ENCODE measurements around the gene FAM20C. TPM values are rescaled to one million over a fixed set of nuclear protein-coding genes. Genes with fewer than 3 reads are reported as not detected.

The FAM20C gene
- total RNA-seq, 4 donors from 2014 or later: 9.6 to 35.3 (median 18.6) TPM

DNA sequence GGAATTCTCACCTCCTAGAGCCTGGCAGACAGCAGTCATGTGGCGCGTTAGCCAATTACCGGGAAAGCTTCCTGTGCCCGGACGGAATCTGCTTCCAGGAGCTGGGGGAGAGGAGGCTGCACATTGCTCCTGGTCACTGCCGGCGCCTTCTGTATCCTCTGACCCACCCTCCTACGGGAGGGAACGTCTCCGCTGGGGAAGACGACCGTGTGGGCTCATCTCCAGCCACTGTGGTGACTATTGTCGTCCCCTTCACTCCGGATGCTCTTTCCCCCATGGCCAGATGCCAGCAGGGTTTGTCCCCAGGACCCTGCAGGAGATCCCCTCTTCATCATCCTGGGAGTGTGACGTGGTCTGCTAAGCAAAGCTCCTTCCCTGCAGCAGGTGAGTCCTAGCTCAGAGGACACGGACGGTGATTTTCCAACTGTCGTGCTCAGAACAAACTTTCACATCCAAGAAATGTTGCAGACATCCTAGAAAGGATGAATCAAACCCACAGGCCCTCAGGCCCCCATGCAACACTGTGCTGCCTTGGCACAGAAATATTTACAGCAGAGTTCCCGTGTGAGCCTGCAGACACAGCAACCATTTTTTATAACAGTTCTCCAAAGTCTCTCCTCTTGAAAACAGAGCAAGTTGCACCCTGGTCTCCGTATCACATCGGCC, 29.6 kb upstream of the FAM20C start:
- in situ Hi-C loops (cut with MboI; ENCODE audit: low sequenced_read_pairs in 4 of 4) (no loop called here), intact Hi-C loops (cut with DNase I; ENCODE audit: low total_unique reads) (no loop called here)
- H3K36me3 ChIP-seq: no peaks in the 10 kb centered on the region
- no peak overlapping the region for H3K4me3 ChIP-seq
- peaks cover 7 to 9% of the 10 kb centered on the region in 2 donors for H3K4me1 ChIP-seq
- ATAC-seq (no peak), DNase-seq (no peak)
- H3K9me3 ChIP-seq: no peaks in the 10 kb centered on the region
- H3K27ac ChIP-seq: no peak overlapping the region
- TF ChIP-seq POLR2A (IDR thresholded peaks at IDR 0.05): no peak
- TF ChIP-seq, protein P1, sequence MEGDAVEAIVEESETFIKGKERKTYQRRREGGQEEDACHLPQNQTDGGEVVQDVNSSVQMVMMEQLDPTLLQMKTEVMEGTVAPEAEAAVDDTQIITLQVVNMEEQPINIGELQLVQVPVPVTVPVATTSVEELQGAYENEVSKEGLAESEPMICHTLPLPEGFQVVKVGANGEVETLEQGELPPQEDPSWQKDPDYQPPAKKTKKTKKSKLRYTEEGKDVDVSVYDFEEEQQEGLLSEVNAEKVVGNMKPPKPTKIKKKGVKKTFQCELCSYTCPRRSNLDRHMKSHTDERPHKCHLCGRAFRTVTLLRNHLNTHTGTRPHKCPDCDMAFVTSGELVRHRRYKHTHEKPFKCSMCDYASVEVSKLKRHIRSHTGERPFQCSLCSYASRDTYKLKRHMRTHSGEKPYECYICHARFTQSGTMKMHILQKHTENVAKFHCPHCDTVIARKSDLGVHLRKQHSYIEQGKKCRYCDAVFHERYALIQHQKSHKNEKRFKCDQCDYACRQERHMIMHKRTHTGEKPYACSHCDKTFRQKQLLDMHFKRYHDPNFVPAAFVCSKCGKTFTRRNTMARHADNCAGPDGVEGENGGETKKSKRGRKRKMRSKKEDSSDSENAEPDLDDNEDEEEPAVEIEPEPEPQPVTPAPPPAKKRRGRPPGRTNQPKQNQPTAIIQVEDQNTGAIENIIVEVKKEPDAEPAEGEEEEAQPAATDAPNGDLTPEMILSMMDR (IDR thresholded peaks at IDR 0.05 in 4 of 5, conservative IDR thresholded peaks at IDR 0.05 in 1 of 5): no peak
- H3K27me3 ChIP-seq: no peaks in the 10 kb centered on the region

DNA sequence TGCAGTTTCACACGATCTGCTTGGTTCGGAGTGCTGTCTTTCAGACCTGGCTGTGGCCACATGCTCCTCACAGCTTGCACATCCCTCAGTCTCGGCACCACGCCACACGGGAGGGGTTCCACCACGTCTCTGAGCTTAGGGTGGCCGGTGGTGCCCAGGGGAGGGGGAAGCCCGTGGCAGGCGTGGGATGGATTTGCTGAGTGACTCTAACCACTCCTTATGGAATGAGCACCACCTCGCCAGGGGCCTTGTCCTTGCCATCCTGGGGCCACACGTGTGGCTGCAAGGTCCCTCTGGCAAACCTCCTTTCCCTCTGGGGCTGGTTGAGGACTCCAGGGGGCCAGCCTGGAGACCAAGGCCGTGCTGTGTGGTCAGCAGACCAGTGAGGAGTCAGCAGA, 29.1 kb upstream of the FAM20C start:
- Histone ChIP-seq H3K9me3 (no peaks in the 10 kb centered on the region), H3K4me1 (peaks cover 7 to 9% of the 10 kb centered on the region in 2 donors), H3K27me3 (no peaks in the 10 kb centered on the region), H3K27ac (no peak overlapping the region), H3K4me3 (no peak overlapping the region), H3K36me3 (no peaks in the 10 kb centered on the region)
- in situ Hi-C loops (cut with MboI; ENCODE audit: low sequenced_read_pairs in 4 of 4): no loop called here
- ATAC-seq: no peak
- intact Hi-C loops (cut with DNase I; ENCODE audit: low total_unique reads): no loop called here
- no peak for TF ChIP-seq POLR2A (IDR thresholded peaks at IDR 0.05)
- DNase-seq: no peak

DNA sequence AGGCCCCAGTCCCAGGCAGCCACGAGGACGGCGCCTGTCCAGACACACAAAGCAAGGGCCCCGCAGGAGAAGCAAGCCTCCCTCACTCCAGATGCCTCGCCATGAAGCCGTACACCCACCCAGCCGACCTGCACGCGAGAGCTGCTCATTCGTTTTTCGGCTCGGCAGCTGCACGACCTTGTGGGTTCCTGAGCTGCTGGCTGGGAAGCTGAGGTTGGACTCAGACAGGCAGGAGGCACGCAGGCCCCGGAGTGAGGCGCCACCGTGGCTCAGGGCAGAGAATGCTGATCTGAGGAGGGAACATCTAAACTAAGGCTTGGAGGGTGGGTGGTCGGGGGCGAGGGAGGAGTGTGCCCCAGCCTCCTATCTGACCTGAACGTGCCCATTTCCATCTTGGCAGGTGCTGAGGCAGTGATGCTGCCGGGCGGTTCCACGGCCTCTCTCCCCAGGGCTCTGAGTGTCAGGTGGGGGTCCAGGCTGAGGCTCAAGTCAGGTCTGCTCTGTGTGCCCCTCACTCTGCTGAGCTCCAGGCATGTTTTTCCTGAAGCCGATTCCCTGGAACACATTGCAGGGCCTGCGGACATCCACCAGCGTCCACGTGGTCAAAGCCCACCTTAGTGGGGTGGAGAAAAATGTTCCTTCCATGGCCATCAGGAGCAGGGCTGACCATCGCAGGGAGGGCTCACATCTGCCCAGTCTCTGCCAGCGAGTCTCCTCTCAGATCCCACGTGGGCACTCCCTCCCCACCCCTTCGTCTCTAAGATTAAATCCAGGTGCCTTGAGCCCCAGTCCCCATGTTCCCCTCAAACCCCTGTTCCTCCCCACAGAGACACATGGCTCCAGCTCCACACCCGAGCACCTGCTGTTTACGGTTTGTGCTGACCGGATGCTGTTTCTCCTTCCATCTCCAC, 28.1 kb upstream of the FAM20C start:
- Histone ChIP-seq H3K9me3 (no peaks in the 10 kb centered on the region), H3K27me3 (no peaks in the 10 kb centered on the region), H3K36me3 (no peaks in the 10 kb centered on the region), H3K4me1 (peaks cover 7 to 9% of the 10 kb centered on the region in 2 donors), H3K27ac (no peak overlapping the region), H3K4me3 (no peak overlapping the region)
- in situ Hi-C loops (cut with MboI; ENCODE audit: low sequenced_read_pairs in 4 of 4) (no loop called here), intact Hi-C loops (cut with DNase I; ENCODE audit: low total_unique reads) (no loop called here)
- TF ChIP-seq POLR2A (IDR thresholded peaks at IDR 0.05): no peak
- ATAC-seq: no peak
- no peak for DNase-seq

DNA sequence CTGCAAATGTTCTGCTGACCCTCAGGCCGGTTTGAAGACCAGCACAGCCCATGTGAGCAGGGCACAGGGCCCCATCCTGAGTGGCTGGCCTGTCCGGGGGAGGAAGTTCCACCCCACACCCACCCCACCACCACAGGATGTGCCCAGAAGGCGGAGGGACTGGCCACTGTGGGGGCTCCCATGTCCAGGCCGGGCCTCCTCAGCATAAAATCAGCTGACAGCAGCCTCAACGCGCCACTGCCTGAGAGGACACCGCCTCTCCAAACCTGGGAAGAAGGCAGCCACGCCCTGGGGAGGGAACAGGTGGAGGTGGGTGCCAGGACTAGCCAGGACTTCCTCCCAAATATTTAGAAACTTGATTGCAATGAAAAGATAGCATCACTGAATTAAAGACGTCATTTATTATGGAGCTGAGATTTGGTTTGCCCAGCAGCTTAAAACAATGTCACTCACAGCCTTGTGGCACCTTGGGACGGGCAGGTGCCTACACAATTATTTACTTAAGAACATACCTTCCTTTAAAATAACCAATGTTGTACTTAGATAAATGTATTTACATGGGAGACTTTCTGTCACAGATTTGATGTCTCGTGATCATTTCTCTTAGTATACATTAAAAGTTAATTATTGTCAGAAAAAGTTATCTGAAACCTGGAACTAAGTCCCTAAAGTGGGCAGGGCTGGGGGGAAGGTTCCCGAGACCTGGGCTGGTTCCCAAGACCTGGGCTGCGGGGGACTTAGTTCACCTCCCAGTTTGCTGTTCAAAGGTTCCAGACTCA, 27.3 kb upstream of the FAM20C start:
- no peak overlapping the region for H3K4me3 ChIP-seq
- no peaks in the 10 kb centered on the region for H3K27me3 ChIP-seq
- DNase-seq (no peak), ATAC-seq (no peak)
- intact Hi-C loops (cut with DNase I; ENCODE audit: low total_unique reads): no loop called here
- in situ Hi-C loops (cut with MboI; ENCODE audit: low sequenced_read_pairs in 4 of 4): no loop called here
- no peak overlapping the region for H3K27ac ChIP-seq
- no peak for TF ChIP-seq POLR2A (IDR thresholded peaks at IDR 0.05)
- TF ChIP-seq, protein P1 (IDR thresholded peaks at IDR 0.05 in 4 of 5, conservative IDR thresholded peaks at IDR 0.05 in 1 of 5): no peak
- peaks cover 7 to 9% of the 10 kb centered on the region in 2 donors for H3K4me1 ChIP-seq
- no peaks in the 10 kb centered on the region for H3K36me3 ChIP-seq
- H3K9me3 ChIP-seq: no peaks in the 10 kb centered on the region

DNA sequence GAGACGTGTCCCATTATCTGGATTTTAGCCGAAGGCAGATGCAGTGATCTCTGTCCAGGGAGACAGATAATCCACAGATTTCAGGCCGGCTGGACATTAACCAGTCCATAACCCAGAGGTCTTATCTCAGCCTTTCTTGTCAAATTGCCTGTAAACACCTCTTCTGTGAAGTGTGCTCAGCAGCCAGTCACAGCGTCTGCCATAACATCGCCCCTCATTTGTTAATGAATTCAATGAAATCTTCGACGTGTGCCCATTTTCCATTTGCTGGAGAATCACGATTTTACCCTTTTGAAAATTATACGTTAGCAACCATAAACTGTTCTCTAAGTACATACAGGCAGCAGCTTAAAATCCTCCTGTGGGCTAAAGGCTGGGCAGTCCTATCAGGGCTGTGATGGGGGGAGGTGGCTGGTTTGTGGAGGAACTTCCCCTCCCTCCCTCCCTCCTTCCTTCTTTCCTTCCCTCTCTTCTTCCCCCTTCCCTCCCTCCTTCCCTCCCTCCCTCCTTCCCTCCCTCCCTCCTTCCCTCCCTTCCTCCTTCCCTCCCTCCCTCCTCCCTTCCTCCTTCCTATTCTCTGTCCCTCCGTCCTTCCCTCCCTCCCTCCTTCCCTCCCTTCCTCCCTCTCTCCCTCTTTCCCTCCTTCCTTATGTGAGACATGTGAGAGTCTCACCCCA, 26.6 kb upstream of the FAM20C start:
- no peak for DNase-seq
- intact Hi-C loops (cut with DNase I; ENCODE audit: low total_unique reads): no loop called here
- no peak overlapping the region for H3K27ac ChIP-seq

More for the DNA sequence above, 26.6 kb upstream of the FAM20C start:
- Histone ChIP-seq H3K4me1 (peaks cover 2 to 4% of the 10 kb centered on the region in 2 donors), H3K36me3 (no peaks in the 10 kb centered on the region), H3K4me3 (no peak overlapping the region), H3K27me3 (no peaks in the 10 kb centered on the region), H3K9me3 (no peaks in the 10 kb centered on the region)
- in situ Hi-C loops (cut with MboI; ENCODE audit: low sequenced_read_pairs in 4 of 4): no loop called here
- ATAC-seq: no peak
- TF ChIP-seq POLR2A (IDR thresholded peaks at IDR 0.05): no peak
- TF ChIP-seq, protein P1 (IDR thresholded peaks at IDR 0.05 in 4 of 5, conservative IDR thresholded peaks at IDR 0.05 in 1 of 5): no peak

Measured in gastrocnemius medialis (tissue), 4 donors.